Measurements from ENCODE around the gene PPP1CA.

DNA sequence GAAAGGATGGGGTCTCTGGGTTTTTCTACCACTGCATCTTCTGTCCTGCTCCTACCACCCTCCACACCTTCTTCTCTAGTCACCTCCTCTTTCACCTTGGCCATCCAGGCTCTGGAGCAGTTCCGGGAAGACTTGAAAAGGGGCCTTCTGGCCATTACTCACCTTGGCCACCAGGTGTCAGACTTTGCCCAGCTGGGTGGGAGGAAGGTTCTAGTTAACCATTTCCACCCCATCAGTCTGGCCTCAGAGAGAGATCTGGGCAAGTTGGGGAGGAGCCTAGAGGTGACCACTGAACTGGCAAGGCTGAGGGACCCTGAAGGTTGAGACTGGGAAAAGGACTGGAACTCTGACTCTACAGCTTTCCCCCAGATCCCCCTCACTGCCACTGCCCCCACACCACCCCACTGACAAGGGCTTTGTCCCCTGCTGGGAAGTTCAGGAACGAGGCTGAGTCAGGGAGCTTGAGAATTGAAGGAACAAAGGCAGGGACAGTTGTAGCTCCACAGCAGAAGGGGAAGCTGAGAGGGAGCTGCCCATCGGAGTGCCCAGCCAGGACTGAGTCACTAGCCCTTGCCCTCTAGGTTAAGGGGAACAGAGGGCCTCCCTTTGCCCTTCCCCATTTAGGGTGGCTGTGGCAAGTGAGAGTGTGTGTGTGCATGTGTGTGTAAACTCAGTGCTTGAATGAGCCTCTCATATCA is 44.6 kb downstream of the PPP1CA start:
- TF ChIP-seq, protein P1, sequence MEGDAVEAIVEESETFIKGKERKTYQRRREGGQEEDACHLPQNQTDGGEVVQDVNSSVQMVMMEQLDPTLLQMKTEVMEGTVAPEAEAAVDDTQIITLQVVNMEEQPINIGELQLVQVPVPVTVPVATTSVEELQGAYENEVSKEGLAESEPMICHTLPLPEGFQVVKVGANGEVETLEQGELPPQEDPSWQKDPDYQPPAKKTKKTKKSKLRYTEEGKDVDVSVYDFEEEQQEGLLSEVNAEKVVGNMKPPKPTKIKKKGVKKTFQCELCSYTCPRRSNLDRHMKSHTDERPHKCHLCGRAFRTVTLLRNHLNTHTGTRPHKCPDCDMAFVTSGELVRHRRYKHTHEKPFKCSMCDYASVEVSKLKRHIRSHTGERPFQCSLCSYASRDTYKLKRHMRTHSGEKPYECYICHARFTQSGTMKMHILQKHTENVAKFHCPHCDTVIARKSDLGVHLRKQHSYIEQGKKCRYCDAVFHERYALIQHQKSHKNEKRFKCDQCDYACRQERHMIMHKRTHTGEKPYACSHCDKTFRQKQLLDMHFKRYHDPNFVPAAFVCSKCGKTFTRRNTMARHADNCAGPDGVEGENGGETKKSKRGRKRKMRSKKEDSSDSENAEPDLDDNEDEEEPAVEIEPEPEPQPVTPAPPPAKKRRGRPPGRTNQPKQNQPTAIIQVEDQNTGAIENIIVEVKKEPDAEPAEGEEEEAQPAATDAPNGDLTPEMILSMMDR (IDR thresholded peaks at IDR 0.05; ENCODE audit: low read depth, low read length, poor library complexity, severe bottlenecking): peak; percentile 98
- no peak for TF ChIP-seq EZH2phosphoT487 (IDR thresholded peaks at IDR 0.05; ENCODE audit: borderline replicate concordance, low read length)

All from DOHH2 (cell line).